ENCODE data around the gene RHBDD2. TPM values are rescaled to one million over a fixed set of nuclear protein-coding genes. Genes with fewer than 3 reads are reported as not detected.

Gene RHBDD2
- total and polyA plus RNA-seq, 9 of the 15 experiments (the other 6 are each of a cell fraction or from before 2014, with no cell fraction given): 3.3 to 36.7 (median 17.9) TPM

DNA sequence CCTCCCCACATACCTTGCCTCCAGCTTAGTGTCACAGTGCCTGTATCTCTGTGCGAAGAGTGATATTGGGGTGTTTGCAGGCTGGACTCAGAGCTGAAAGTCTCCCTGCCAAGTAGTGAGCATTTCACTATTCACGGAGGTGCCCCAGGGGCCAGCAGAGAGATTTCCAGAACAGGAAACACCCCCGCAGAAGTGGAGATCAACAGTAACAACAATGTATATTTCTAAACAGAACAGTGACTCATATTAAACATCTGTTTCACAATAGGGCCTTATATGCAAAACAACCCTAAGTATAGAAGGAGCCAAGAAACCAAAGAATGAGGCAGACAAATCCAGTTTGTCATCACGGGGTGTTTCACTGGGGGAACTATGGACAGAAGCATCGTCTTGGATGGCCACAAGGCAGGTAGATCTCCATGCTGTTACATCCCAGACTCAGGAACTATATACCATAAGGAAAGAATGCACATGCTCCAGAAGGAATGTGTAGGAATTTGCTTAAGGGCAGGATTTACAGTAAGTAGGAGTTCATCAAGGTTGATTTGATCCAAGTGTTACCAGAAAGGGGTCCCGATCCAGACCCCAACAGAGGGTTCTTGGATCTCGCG lies 35.9 kb upstream of the RHBDD2 start:
- BruUV-seq (replicated peaks): TSS peak; percentile 89
- intact Hi-C loops (cut with micrococcal nuclease) (loop anchor here (2.0 to 5.0 kb wide), 2 partner anchors 28 to 71 kb away; partner anchors contain the start of gene CCL26), in situ Hi-C loops (cut with MboI) (no loop called here)
- WGBS (ENCODE audit: insufficient coverage, low coverage, missing lambda C conversion rate): 33% methylated on average over 8 of the region's 8 CpGs
- ATAC-seq (peak; percentile 77), DNase-seq (ENCODE audit: extremely low read depth in 1 of 4, low spot score in 3 of 4) (peak; percentile 61 to 71 (median 65)), FAIRE-seq (peak; percentile 81)
- Histone ChIP-seq H3K9ac (ENCODE audit: insufficient read depth in 1 of 2, low read depth in 2 of 2, low read length in 2 of 2) (peak overlapping the region; percentile 59 to 67; a peak in 3 of 4 replicates), H3K4me3 (peak overlapping the region; percentile 20), H3K27ac (ENCODE audit: extremely low read depth, low read depth, low read length) (peak overlapping the region; percentile 82), H3K27me3 (ENCODE audit: control insufficient read depth in 2 of 2, insufficient read depth in 2 of 2, low read length in 2 of 2) (no peaks in the 10 kb centered on the region), H3K36me3 (ENCODE audit: control insufficient read depth, insufficient read depth, low read length) (no peaks in the 10 kb centered on the region), H3K9me3 (replicated peaks; ENCODE audit: control insufficient read depth, insufficient read depth, low read depth, low read length) (no peaks in the 10 kb centered on the region), H3K4me1 (replicated peaks in 1 of 2; ENCODE audit: control insufficient read depth in 2 of 2, insufficient read depth in 2 of 2, low read length in 2 of 2) (peaks cover 13 to 20% of the 10 kb centered on the region in 2 experiments), H3K79me2 (ENCODE audit: control insufficient read depth, insufficient read depth, low read length) (no peaks in the 10 kb centered on the region), H2AFZ (ENCODE audit: low read depth, low read length) (peak overlapping the region; percentile 80), H3K4me2 (ENCODE audit: insufficient read depth, low read length) (peak overlapping the region; percentile 77), H4K20me1 (replicated peaks; ENCODE audit: control insufficient read depth, insufficient read depth, low read length) (no peaks in the 10 kb centered on the region), H3K9me1 (ENCODE audit: control insufficient read depth, insufficient read depth, low read length) (no peaks in the 10 kb centered on the region)
- ChIA-PET CTCF (ENCODE audit: low intra/inter-chr PET ratio) (no interaction called here), POLR2A (interaction anchor here (0.6 to 1.9 kb wide), 7 partner anchors 15 to 771 kb away, joined by 3 to 4 read pairs (median 3); no protein-coding TSS in a partner anchor)
- peak; percentile 8; the same call in 1 of the 2 replicates for TF ChIP-seq EHMT2 (IDR thresholded peaks at IDR 0.05)
- no peak for TF ChIP-seq MBD2 (IDR thresholded peaks at IDR 0.05; ENCODE audit: borderline replicate concordance, low read depth)
- TF ChIP-seq, protein P1, sequence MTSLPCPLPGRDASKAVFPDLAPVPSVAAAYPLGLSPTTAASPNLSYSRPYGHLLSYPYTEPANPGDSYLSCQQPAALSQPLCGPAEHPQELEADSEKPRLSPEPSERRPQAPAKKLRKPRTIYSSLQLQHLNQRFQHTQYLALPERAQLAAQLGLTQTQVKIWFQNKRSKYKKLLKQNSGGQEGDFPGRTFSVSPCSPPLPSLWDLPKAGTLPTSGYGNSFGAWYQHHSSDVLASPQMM (CRISPR knock-in tag; IDR thresholded peaks at IDR 0.05): no peak
- TF ChIP-seq, protein P2, sequence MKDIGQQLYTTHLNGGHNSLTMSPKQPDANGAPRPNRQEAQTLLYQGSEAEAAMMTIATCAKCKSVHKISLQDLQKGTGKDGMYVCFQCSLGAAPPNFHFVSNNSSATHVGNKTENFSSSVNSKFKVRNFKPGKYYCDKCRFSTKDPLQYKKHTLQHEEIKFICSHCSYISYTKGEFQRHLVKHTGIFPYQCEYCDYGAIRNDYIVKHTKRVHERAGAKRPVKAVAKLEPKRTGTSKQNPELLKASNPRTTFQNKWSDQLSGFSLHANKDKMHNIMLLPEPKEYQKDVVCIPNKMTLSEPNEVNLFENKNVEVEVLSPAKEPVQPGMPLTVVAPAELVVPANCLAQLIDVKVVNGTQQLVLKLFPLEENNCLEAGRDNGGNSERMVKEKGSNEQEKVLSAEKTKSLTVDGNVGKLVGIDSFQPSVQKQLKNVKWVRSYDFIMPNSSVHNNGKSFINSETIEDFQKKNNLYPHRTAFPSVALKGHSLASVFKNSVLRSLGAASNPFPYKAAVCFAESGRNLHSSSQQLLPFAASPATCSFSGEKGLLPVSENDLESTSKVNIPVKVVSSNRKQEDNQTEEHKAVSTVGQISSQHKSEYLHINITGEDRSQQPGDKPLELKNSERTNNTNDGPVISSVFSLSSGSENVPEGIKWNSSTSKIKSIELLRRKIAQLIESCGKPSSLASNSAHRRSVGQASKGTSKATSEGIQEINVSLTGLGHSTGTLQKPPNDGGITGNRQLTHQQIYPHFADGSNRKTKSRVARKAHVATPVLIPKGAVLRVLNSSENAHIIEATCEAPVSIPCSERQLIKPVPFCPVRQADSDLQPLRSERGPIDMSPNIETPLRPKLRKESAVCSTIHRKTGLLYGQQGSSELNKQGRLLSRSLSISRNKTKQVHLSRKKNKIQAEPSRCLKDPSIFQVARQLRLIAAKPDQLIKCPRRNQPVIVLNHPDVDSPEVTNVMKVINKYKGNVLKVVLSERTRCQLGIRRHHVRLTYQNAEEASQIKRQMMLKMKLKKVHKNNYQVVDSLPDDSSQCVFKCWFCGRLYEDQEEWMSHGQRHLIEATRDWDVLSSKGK (CRISPR knock-in tag; IDR thresholded peaks at IDR 0.05): no peak
- TF ChIP-seq, protein P3, sequence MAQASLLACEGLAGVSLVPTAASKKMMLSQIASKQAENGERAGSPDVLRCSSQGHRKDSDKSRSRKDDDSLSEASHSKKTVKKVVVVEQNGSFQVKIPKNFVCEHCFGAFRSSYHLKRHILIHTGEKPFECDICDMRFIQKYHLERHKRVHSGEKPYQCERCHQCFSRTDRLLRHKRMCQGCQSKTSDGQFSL (CRISPR knock-in tag; IDR thresholded peaks at IDR 0.05): no peak
- TF ChIP-seq, protein P3 (tag; IDR thresholded peaks at IDR 0.05): no peak
- TF ChIP-seq, protein P4, sequence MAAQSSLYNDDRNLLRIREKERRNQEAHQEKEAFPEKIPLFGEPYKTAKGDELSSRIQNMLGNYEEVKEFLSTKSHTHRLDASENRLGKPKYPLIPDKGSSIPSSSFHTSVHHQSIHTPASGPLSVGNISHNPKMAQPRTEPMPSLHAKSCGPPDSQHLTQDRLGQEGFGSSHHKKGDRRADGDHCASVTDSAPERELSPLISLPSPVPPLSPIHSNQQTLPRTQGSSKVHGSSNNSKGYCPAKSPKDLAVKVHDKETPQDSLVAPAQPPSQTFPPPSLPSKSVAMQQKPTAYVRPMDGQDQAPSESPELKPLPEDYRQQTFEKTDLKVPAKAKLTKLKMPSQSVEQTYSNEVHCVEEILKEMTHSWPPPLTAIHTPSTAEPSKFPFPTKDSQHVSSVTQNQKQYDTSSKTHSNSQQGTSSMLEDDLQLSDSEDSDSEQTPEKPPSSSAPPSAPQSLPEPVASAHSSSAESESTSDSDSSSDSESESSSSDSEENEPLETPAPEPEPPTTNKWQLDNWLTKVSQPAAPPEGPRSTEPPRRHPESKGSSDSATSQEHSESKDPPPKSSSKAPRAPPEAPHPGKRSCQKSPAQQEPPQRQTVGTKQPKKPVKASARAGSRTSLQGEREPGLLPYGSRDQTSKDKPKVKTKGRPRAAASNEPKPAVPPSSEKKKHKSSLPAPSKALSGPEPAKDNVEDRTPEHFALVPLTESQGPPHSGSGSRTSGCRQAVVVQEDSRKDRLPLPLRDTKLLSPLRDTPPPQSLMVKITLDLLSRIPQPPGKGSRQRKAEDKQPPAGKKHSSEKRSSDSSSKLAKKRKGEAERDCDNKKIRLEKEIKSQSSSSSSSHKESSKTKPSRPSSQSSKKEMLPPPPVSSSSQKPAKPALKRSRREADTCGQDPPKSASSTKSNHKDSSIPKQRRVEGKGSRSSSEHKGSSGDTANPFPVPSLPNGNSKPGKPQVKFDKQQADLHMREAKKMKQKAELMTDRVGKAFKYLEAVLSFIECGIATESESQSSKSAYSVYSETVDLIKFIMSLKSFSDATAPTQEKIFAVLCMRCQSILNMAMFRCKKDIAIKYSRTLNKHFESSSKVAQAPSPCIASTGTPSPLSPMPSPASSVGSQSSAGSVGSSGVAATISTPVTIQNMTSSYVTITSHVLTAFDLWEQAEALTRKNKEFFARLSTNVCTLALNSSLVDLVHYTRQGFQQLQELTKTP (IDR thresholded peaks at IDR 0.05; ENCODE audit: low read depth in 1 of 2, partially characterized antibody in 2 of 2): peak in 1 of 2 experiments; percentile 25
- TF ChIP-seq, protein P5, sequence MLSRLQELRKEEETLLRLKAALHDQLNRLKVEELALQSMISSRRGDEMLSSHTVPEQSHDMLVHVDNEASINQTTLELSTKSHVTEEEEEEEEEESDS (CRISPR knock-in tag; IDR thresholded peaks at IDR 0.05): peak; percentile 65; the same call in 1 of the 2 replicates
- peak; percentile 89 for TF ChIP-seq FOSL1 (tag; conservative IDR thresholded peaks at IDR 0.05)
- peak; percentile 52; the same call in 1 of the 2 replicates for TF ChIP-seq LEF1 (IDR thresholded peaks at IDR 0.05)
- TF ChIP-seq ZNF445 (CRISPR knock-in tag; IDR thresholded peaks at IDR 0.05; ENCODE audit: low read depth): no peak

All from K562 (cell line).